AG20443 (cell line): ENCODE measurements around the gene SYCP2L.
A peak's percentile ranks its signal among the peaks of the same experiment; 100 is the strongest.
"Not testable (repeated sequence)": the region's sequence is repeated elsewhere in the genome, so short reads cannot be mapped to it uniquely, and the experiment has no call there.

Experiments used
- DNase-seq: peaks from one replicate; pipeline ENCODE4 v3.0.0; 2012; ENCODE audit warnings: low spot score, mixed read lengths

The SYCP2L gene

DNA sequence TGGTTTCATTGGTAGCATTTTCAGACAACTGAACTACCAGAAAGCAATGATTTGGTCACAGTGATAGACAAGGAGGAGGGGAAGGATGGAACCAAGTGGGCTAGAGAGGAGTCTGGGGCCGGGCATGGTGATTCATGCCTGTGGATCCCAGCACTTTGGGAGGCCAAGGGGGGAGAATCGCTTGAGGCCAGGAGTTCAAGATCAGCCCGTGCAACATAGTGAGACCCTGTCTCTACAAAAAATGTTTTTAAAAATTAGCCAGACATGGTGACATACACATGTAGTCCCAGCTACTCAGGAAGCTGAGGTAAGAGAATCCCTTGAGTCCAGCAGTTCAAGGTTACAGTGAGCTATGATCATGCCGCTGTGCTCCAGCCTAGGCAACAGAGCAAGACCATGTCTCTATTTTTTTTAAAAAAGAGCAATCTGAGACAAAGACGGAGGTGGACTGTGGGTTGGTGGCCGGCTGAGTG is 70.6 kb downstream of the SYCP2L start:
- DNase-seq = no peak

DNA sequence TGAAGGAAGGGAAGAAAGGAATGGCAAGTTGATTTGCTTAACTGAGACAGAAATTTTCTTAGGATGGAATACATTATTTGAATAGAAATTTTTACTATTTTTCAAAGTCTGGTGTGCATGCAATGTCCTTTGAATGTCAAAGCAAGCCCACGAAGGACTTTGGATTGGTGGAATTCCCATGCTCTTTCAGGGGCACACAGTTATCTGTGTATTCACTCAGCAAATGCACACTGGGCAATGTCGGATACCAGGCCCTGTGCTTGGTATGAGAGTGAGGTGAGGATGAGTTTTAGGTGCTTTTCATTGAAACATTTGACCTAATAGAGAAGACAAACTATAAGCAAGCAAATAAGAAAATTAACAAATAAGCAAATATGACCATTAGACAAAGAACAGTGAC is 73.3 kb downstream of the SYCP2L start:
- DNase-seq = no peak

DNA sequence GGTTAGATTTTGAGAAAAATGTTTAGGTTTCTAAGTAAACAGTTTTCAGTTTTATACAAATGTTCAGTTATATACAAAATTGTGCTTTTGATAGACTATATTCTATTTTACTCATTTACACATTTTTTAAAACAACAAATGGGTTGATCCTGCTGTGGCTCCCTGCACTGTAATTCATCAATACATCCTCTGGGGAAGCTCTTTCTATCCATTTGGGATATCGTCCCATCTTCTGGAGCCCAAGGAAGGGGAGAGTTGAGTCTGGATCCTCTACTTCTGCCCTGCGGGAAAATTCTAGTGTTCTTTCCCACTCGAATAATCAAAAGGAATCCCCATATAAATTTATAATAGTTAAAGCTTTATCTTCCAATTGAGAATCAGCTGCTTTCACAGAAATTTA is 75.0 kb downstream of the SYCP2L start:
- DNase-seq = no peak

DNA sequence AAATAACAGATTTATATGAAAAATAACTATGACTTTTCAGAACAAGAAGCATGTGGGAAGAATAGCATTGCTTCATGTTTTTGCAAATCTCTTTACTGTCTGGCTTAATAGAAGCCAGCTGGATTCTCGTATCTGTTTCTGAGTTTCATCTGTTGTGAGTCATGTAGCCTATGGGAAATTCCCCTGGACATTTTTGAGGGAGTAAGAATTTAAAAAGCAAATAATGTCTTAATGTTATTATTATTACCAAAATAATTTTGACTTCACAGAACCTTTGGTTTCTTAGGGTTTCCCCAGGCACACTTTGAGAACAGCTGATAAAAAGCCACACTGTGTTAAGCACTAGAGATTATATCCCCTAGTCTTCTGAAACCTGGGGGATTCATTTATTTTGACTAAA is 75.8 kb downstream of the SYCP2L start:
- DNase-seq = peak; percentile 61

DNA sequence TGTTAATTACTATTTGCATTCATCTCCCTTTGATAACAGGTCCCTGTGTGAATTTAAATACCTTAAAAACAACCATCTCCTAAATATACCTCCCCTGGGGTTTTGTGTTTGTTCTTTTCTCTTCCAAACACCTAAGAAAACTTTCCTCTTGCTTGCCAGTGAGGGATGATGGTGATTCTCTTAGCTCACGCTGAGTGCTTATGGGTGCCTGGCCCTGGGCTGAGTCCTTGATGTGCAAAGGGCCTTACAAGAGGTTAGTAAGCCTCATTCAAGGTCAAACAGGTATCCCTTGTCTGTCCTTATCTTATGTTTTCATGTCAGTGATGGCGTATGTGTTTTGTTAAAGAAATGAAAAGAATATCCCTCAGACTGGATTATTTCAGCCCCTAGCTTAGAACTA is 76.3 kb downstream of the SYCP2L start:
- no peak for DNase-seq

DNA sequence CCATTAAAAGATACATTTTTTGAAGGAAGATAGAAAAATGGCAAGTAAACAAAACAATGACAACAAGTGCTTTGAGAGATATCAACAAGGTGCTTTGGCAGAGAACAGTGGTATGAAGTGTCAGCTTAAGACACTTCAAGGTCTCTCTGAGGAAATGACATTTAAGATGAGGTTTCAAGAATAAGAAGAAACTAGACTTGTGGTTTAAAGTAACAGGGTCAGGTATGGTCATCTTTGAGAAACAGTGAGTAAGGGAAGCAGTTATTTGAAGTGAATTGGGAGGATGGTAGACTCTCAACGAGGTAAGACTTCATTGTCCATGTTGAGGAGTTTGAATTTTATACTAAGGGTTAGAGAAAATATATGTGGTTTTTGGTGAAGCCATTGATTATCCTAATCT is 77.8 kb downstream of the SYCP2L start:
- no peak for DNase-seq

DNA sequence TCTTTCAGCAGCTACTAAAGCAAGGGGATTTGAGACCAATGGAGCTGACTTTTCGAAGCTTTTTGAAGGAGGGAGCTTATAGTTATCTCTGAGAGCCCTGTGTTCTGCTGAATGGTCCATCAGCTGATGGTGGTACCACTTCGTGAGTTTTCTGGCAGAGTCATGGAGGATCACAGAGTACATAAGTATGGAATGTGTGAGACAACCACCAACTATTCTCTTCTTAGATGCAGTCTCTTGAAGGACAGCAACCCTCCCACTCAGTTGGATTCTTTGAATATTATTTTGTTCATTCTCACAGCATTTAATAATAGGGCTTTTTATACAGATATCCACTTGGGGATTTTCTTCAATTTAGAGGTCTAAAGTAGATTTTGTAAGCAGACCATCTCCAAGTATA is 81.9 kb downstream of the SYCP2L start:
- peak; percentile 79 for DNase-seq

DNA sequence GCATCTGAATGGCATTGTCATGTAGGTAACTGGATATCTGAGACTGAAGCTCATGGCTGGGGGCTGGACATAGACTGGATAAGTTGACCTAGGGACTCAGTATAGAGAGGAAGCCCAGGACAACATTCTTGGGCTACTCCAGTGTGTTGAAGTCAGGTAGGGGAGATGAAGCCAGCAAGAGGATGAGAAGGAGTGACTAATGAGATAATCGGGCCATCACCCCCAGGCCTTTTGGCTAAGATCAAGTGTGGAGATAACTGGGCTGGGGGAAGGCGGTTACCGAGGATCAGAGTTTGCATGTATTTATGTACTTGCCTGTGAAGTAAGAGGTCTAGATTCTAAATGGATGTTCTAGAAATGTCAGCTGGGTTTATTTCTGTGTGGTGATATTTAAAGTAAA is 83.9 kb downstream of the SYCP2L start:
- no peak for DNase-seq

DNA sequence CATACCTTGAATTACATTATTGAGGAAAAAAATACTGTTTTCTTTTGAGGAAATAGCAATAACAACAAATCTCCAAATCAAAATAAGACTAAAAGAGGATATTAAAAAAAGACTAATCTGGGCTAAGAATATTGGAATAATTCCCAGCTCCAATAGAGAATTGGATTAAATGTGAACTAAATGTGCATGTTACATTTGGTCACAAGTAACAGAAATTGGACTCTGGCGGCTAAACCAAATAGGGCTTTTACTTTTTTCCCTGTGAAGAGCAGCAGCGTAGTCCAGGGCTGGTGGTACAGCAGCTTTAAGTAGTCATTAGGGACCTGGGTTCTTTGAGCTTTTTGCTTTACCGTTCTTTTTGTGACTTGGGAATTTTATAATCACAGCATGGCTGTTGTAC is 85.3 kb downstream of the SYCP2L start:
- no peak for DNase-seq

DNA sequence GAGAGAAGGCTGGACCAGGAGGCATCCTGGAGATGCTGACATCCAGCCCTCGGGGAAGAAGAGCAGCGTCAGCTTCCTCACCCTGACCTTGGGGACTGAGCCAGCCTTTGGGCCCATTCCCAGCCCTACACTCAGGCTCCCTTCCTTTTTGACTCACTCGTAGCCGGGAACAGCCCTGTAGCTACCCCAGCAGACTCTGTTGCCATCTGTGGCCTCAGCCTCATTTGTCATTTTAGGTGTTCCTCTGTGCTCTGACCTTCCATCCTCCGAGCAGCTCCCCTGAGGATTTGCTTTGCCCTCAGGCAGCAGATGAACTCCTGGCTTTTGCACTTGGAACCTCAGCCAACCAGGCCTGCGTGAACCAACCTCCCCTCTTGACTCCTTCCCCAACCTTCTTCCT is 89.7 kb downstream of the SYCP2L start:
- peak; percentile 44 for DNase-seq

DNA sequence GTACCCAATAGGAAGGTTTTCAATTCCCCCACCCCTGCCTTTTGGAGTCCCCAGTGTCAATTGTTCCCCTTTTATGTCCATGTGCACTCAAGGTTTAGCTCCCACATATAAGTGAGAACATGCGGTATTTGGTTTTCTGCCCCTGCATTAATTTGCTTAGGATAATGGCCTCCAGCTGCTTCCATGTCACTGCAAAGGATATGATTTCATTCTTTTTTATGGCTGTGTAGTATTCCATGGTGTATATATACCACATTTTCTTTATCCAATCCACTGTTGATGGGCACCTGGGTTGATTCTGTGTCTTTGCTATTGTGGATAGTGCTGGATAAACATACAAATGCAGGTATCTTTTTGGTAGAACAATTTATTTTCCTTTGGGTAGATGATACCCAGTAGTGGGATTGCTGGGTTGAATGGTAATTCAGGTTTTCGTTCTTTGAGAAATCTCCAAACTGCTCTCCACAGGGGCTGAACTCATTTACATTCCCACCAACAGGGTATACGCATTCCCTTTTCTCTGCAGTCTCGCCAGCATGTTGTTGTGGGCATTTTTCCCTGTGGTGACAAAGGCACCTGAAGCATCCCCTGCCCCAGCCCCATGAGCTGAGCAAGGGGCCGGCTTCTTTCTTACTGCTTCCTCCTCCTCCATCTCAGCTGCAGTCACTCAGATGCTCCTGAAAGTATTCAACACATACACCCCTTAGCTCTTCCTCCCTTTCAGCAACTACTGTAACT is 90.5 kb downstream of the SYCP2L start:
- no peak for DNase-seq

DNA sequence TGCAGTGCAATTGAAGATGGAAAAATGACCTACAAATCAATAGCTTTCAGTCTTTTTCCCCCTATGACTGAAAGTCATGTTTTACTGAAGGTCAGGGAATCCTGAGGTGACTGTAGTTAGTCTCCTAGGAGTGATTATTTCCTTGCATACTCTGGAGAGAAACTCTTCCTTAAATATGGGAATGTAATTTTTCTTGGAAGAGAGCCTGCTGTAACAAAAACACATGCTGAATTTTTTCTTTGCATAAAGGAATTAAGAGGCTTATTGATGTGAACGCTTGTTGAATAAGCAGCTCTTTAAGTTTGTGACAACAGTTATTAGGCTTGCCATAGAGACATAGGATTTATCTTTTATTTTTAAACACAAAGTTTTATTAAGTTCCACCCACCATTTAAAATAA is 92.8 kb downstream of the SYCP2L start:
- no peak for DNase-seq

DNA sequence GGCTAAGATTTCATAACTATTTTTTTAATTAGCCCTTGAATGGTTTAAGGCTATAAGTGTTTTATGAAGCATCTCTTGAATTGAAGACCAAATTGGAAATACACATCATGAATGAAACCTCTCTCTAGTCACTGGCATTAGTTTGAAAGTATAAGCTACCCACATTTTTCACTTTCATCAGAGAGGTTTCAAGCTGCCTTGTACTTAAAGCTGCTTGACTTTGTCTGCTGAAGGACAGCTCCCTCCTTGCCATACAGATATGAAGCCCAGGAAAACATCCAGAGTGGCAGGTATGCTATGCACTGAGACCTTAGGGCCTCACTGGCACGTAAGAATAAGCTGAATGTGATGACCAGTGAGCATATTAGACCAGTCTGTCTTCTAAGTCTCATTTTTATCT is 94.6 kb downstream of the SYCP2L start:
- no peak for DNase-seq

DNA sequence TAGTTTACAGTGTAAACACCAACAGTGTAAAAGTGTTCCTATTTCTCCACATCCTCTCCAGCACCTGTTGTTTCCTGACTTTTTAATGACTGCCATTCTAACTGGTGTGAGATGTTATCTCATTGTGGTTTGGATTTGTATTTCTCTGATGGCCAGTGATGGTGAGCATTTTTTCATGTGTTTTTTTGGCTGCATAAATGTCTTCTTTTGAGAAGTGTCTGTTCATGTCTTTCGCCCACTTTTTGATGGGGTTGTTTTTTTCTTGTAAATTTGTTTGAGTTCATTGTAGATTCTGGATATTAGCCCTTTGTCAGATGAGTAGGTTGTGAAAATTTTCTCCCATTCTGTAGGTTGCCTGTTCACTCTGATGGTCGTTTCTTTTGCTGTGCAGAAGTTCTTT is 98.1 kb downstream of the SYCP2L start:
- not testable (repeated sequence) for DNase-seq

DNA sequence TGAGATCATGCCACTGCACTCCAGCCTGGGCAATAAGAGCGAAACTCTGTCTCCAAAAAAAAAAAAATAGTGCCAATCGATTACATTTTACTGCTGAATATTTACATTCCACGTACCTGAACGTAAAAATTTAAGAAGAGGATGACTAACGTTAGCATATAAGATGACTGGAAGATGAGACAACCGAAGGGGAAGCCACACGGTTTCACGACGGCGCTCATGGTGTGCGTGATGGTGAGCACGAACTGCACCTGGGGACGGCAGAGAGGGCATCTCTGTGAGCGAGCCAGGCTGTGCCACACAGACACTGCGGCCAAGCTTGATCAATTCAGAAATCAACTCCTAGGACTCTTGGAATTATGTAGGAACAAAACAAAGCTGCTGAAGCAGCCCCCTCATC is 102.7 kb downstream of the SYCP2L start:
- DNase-seq = no peak

DNA sequence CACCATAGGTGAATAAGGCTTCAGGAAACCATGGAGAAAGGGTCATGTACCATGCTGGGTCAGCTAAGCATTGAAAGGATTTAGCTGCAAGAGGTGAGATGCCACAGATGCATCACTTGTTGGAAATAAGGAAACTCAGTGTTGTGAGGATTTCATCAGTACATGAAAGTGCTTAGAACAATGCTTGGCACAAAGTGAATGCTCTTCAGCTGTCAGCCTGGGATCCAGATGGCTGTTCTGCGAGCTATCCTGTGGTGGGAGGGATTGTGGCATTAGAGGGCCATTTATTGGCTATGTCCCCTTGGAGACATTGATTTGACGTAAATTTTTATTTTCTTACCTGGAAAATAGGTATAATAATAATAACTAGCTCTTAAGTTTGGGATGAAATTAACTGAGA is 104.3 kb downstream of the SYCP2L start:
- no peak for DNase-seq

DNA sequence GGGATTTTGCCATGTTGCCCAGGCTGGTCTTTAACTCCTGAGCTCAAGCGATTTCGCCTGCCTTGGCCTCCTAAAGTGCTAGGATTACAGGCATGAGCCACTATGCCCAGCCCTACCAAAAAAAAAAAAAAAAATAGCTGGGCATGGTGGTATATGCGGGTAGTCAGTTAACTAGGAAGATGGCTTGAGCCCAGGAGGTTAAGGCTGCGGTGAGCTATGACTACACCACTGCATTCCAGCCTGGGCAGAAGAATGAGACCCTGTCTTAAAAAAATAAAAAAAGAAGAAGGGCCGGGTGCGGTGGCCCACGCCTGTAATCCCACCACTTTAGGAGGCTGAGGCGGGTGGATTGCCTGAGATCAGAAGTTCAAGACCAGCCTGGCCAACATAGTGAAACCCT is 107.0 kb downstream of the SYCP2L start:
- DNase-seq = no peak

DNA sequence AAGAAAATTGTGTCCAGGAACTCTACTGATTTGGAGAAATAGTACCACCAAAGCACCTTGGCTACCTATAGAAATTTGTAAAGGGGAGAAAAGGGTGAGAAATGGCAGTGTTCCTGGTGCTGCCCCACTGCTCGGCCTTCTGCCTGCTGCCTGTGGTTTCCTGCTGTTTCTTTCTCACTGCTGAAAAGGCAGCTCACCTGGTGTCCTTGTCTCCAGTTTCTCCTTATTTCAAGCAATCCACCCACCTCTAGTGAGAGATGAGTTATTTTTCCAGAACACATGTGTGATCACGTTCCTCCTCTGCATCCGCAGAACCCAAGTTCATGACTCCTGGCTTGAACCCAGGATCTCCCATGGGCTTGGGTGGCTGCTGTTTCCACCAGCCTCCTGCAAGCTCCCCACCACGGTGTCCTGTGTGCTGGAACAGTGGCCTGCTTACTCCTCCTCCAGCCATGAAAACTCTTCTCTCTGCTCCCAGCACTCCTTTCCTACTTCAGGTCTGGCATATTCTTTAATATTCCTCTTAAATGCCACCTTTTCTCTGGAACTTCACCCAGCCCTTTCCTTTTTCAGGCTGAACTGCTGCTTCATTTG is 108.4 kb downstream of the SYCP2L start:
- DNase-seq = no peak

DNA sequence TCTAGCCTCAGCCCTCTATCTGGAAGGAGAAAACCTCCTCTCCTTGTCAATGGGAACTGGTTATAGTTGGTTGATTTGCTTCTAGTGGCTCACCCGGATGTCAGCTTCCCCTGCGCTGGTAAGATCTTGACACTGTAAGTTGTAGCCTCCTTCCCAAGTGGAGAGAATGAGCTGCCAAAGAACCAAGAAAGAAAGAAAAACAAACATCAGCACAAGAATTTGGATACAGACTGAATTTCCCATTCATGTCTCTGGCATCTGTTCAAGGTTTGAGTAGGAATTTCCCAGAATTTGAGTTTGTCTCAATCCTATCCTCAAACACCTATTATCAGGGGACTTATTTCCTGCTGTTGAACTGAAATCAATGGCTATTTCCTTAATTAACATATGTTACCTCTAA is 113.1 kb downstream of the SYCP2L start:
- peak; percentile 43 for DNase-seq

DNA sequence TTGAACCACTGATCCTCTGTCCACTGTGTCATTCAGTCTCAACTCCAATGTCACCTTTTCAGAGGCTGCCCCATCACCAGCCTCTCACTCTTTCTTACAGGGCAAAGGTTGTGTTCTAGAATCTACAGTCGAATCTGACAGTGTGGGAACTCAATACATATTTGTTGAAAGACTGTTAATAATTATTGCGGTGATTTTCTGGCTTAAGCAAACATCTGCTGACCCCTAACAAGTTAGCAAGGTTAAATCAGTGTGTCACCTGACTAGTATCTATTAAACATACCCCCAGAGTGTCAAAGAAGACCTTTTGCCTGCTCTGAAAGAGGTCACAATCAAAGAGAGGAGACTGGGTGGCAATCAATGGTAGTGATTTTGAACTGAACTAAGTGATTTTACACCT is 115.3 kb downstream of the SYCP2L start:
- no peak for DNase-seq

DNA sequence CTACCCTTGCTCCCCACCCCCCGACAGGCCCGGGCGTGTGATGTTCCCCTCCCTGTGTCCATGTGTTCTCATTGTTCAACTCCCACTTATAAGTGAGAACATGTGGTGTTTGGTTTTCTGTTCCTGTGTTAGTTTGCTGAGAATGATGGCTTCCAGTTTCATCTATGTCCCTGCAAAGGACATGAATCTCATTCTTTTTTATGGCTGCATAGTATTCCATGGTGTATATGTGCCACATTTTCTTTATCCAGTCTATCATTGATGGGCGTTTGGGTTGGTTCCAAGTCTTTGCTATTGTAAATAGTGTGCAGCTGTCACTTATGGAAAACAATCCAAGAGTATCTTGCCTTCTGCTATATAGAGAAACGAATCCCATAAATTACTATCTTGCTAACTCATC is 116.4 kb downstream of the SYCP2L start:
- DNase-seq = not testable (repeated sequence)

DNA sequence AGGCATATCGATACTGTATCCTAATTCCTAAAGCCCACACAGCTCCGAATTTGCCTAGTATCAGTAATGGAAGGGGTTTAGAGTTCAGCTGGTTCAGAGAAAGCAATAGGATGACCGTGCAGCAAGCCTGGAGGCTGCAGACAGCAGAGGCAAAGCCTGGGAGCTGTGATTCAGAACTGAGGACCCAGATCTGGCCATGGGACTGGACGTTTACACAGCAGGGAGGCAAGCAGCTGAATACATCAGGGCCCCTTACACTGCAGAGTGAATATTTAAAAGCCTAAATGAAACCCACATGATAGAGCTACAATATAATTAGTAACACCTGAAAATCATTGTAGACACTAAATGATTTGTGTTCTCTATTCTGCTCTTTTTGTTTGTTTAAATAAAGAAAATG is 119.2 kb downstream of the SYCP2L start:
- peak; percentile 21 for DNase-seq

DNA sequence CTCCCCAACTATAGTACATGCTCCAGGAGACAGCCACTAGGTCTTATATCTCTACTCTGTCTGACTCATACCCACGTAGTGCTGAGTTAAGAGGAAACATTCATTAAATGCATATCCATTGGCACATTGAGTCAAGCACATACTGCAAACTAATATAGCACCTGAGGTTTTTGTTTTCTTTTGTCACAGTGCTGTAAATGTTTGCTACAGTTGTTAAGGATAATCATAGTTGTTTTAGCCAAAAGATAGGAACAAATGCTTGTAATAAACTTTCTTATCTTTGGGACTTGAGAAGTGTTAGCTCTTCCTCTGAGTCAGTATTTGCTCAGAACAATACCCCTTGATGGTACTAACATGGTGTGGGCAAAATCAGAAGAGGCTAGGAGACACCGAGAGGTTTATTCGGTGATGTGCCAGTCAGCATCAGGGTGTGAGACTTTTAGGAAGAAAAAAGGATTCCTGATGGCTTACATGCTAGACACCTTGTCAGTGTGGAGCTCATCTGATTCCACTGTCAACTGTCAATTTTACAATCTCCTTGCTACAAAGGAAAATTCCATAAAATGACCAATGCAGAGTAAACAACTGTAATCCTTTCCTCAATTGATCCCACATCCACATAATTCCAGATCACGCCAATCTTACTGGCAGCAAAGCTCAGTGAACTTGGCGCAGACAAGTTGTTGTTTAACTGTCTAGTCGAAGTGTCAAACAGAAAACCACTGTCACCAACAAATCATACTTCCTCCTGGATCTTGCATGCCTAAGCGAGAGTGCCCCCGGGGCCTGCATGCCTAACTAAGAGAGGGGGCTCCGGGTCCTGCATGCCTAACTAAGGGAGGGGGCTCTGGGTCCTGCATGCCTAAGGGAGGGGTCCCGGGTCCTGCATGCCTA is 121.1 kb downstream of the SYCP2L start:
- no peak for DNase-seq
